22Rv1 (cell line): ENCODE results near the gene SBF2.

ENCODE experiments used
- H3K27ac ChIP-seq: fragments of 450-650 bp; 2 replicates; pipeline ENCODE4 v1.5.1; 2017
- CTCF ChIP-seq: fragments of 450-650 bp; IDR thresholded peaks from 2 replicates; pipeline ENCODE4 v1.5.1; 2017; ENCODE audit warnings: mild to moderate bottlenecking
- ZFX ChIP-seq: fragments of 450-650 bp; IDR thresholded peaks from 2 replicates; pipeline ENCODE4 v1.6.1; 2017; ENCODE audit warnings: antibody characterized with exemption, borderline replicate concordance

The SBF2 gene

GRCh38 chr11:10291801-10292638 is 2.0 kb downstream of the SBF2 start:
- H3K27ac ChIP-seq = peak overlapping the region; percentile 33
- no peak for TF ChIP-seq ZFX
- TF ChIP-seq CTCF = no peak

- TF ChIP-seq CTCF (no peak), ZFX (no peak)
Observed at GRCh38 chr11:10289765-10290380, 4.1 kb downstream of the SBF2 start.

DNA sequence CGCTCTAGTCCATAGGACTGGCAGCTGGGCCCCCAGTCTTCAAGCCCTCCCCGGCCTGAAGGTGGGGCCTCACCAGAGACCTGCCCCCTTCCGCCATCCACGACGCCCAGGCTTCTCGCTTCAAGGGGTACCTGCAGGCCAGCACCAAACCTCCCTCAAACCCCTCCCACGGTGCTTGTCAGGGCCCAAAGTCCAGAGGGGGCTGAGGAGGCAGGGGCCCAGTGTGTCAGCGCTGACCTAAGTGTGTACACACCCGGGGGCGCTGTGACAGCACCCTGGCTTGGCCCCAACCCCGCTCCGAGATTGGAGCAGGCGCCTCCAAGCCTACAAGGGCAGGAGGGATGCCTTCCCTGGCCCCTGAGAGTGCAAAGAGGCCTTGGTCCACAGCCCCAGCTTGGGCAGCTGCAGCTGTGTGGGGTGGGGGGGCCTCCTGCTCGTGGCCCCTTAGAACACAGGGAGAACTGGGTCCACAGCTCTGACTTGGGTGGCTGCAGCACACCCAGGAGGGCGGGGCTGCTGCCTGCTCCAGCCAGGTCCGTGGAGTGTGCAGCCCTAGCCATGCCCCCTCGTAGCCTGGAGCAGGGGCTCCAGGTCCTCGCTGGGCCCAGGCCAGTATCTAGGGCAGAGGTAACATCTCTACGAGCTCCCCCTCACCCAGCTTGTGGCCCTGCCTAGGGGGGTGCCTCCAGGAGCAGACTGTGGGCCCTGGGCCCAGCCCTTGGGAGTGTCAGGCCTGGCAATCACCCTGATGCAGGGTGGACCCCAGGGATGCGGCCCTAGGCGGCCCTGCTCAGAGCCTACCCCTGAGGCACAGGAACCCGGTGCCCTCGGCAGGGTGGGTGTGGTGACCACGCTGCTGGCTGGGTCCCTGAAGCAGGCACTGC is 4.9 kb downstream of the SBF2 start:
- TF ChIP-seq CTCF (no peak), ZFX (no peak)
- H3K27ac ChIP-seq = no peak overlapping the region

More at GRCh38 chr11:10289765-10290380, 4.1 kb downstream of the SBF2 start:
- no peak overlapping the region for H3K27ac ChIP-seq

DNA sequence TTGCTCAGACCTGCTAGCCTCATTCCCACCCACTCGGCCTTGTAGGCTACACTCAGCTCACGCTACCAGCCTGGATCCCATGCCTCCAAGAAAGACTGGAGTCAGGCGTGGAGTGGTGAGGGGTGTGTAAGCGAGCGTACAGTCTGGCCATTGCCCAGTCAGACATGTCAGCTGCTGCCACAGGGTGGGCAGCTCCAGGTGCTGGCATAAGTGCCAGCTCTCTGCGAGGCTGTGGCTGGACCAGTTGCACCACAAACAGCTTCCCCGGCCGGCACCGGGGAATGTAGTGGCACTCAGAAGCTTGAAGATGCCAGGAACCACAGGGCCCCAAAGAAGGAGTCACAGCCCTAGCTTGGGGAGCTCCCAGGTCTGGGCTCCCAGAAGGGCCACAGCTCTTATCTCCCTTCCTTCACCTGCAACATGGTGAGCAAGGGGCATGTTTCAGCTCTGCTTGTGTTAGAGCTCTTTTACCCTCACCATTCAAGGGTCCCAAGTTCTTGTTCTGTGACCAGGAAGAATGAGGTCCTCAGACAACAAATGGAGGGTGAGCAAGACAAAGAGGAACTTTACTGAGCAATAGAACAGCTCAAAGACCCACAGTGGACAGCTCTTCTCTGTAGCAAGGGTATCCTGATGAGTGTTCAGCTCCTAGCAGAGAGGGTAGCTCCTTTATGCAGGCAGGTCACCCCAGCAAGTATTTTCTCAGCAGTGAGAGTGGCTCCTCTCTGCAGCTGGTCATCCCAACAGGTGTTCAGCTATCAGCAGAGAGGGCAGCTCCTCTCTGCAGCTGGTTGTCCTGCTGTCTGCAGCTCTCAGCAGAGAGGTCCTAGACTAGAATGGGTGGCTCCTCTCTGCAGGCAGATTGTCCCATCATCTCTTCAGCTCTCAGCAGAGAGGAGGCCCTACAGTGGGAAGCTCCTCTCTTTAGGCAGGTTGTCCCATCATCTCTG is 6.0 kb downstream of the SBF2 start:
- no peak overlapping the region for H3K27ac ChIP-seq

DNA sequence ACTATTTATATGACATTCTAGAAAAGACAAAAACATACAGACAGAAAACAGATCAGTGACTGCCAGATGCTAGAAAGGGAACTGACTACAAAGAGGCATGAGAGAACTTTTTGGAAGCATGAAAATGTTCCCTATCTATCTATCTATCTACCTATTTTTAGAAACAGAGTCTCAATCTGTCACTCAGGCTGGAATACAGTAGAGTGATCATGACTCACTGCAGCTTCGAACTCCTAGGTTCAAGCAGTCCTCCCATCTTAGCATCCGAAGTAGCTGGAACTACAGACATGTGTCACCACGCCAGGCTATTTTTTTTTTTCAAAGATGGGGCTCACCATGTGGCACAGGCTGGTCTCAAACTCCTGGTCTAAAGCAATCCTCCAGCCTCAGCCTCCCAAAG is 6.9 kb downstream of the SBF2 start:
- no peak overlapping the region for H3K27ac ChIP-seq
- TF ChIP-seq ZFX = no peak
- TF ChIP-seq CTCF = no peak

More for the DNA sequence above, 6.0 kb downstream of the SBF2 start:
- no peak for TF ChIP-seq ZFX
- TF ChIP-seq CTCF = no peak

DNA sequence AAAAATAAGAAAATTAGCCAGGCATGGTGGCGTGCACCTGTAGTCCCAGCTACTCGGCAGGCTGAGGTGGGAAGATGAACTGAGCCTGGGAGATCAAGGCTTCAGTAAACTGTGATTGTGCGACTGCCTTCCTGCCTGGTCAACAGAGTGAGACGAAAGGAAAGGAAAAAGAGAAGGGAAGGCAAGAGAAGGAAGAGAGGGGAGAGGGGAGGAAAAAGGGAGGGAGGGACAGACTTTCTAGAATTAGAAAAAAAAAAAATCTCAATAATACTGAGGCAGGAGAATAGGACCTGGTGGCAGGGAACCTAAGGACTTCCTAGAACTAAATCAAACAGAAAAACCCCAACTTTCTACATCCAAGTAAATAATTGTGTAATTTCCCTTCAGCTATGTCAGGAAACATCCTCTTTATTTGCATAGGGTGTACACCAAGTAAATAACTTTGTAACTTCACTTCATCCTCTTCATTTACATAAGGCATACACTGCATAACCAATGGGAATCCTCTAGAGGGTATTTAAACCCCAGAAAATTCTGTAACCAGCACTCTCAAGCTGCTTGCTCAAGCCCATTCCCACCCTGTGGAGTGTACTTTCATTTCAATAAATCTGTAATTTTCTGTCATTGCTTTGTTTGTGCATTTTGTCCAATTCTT is 8.7 kb downstream of the SBF2 start:
- no peak overlapping the region for H3K27ac ChIP-seq
- no peak for TF ChIP-seq CTCF
